HCT116 (cell line): Measurements from ENCODE around the gene MRPS16. TPM values are rescaled to one million over a fixed set of nuclear protein-coding genes. Genes with fewer than 3 reads are reported as not detected.

Experiments
- ATAC-seq: fragments of 200-7000 bp; cut with Tn5 transposase; 2 replicates; pipeline ENCODE4 v1.9.1; 2020; ENCODE audit warnings: mild to moderate bottlenecking, moderate library complexity
- BruUV-seq: library from RNA; stranded (reverse); fragments of 400-500 nt; replicated peaks from 2 replicates; lab custom pipeline; 2021; lab: Mats Ljungman, UMichigan
- CTCF ChIA-PET: fragments of 300-600 bp; sonication (Branson Sonifier 250); formaldehyde crosslinking; loops from one replicate; lab custom pipeline; 2021; ENCODE audit warnings: antibody characterized with exemption; lab: Charles Lee
- POLR2A ChIA-PET: fragments of 300-600, 350-600 bp; sonication (Branson Sonifier 250); formaldehyde crosslinking; loops from one replicate; lab custom pipeline; 2021; ENCODE audit warnings: antibody characterized with exemption; lab: Charles Lee
- RAD21 ChIA-PET, 2 experiments: fragments of 300-600 bp; sonication (Branson Sonifier 250); formaldehyde crosslinking; loops; one replicate each; lab custom pipeline; 2023; ENCODE audit warnings: low total read pairs in 2 of 2; ENCODE audit not compliant: uncharacterized antibody in 2 of 2, unreplicated experiment in 2 of 2, low non-redundant PET in 1 of 2; lab: Charles Lee
- DNase-seq: peaks from one replicate; pipeline ENCODE4 v3.0.0-alpha.2; 2010; ENCODE audit warnings: low read depth, low spot score
- H2AFZ ChIP-seq: fragments of 200-600 bp; shearing (Covaris generic), sonication (generic); 2 replicates; pipeline ENCODE4 v1.6.1; 2017; ENCODE audit warnings: low read depth, mixed run types, mixed read lengths, antibody characterized with exemption, low read length; ENCODE audit not compliant: poor library complexity, severe bottlenecking
- H3K27ac ChIP-seq: 2 replicates; pipeline ENCODE4 v1.5.1; 2012; ENCODE audit warnings: low read depth, low read length
- H3K27me3 ChIP-seq: fragments of 200-600 bp; sonication (generic); 2 replicates; pipeline ENCODE4 v1.6.1; 2016; ENCODE audit warnings: mixed run types, low read length, mixed read lengths; ENCODE audit not compliant: insufficient read depth
- H3K36me3 ChIP-seq, 2 experiments: fragments of 200-500 bp in 1 of 2; fragments of 200-600 bp in 1 of 2; sonication (Bioruptor generic) in 1 of 2; sonication (generic) in 1 of 2; 2 replicates each; pipeline versions ENCODE4 v1.5.1 to v1.6.1; 2014 to 2016; ENCODE audit warnings: low read length in 2 of 2, inconsistent platforms in 1 of 2, mixed read lengths in 1 of 2, mixed run types in 1 of 2; ENCODE audit not compliant: insufficient read depth in 2 of 2, control insufficient read depth in 1 of 2
- H3K4me1 ChIP-seq, 2 experiments: fragments of 200-600 bp in 1 of 2; sonication (generic) in 1 of 2; 2 replicates each; pipeline versions ENCODE4 v1.5.1 to v1.6.1; 2012 to 2017; ENCODE audit warnings: low read length in 2 of 2, inconsistent platforms in 1 of 2, mild to moderate bottlenecking in 1 of 2, mixed read lengths in 1 of 2, mixed run types in 1 of 2, moderate library complexity in 1 of 2; ENCODE audit not compliant: insufficient read depth in 2 of 2, control insufficient read depth in 1 of 2
- H3K4me2 ChIP-seq: fragments of 200-600 bp; sonication (generic); 2 replicates; pipeline ENCODE4 v1.6.1; 2017; ENCODE audit warnings: mixed run types, low read length, mixed read lengths
- H3K4me3 ChIP-seq, 2 experiments: fragments of 200-600 bp in 1 of 2; sonication (generic) in 1 of 2; replicated peaks in 1 of 2; 2 replicates each; pipeline ENCODE4 v1.5.1; 2011 to 2016; ENCODE audit warnings: low read length in 2 of 2, control low read depth in 1 of 2, low read depth in 1 of 2, mild to moderate bottlenecking in 1 of 2, mixed read lengths in 1 of 2, mixed run types in 1 of 2
- H3K79me2 ChIP-seq: fragments of 200-600 bp; sonication (generic); 2 replicates; pipeline ENCODE4 v1.6.1; 2017; ENCODE audit warnings: mild to moderate bottlenecking, mixed run types, low read length, moderate library complexity, mixed read lengths; ENCODE audit not compliant: insufficient read depth
- H3K9ac ChIP-seq: fragments of 200-600 bp; sonication (generic); 2 replicates; pipeline ENCODE4 v1.6.1; 2016; ENCODE audit warnings: low read length, mixed read lengths
- H3K9me2 ChIP-seq: fragments of 200-600 bp; sonication (generic), shearing (Covaris generic); 2 replicates; pipeline ENCODE4 v1.6.1; 2017; ENCODE audit warnings: mixed run types, mild to moderate bottlenecking, moderate library complexity; ENCODE audit not compliant: insufficient read depth
- H3K9me3 ChIP-seq, 2 experiments: fragments of 200-500 bp in 1 of 2; fragments of 200-600 bp in 1 of 2; sonication (Bioruptor generic) in 1 of 2; sonication (generic) in 1 of 2; 2 replicates each; pipeline ENCODE4 v1.6.1; 2014 to 2017; ENCODE audit warnings: low read length in 2 of 2, mixed read lengths in 2 of 2, inconsistent platforms in 1 of 2, low read depth in 1 of 2, mild to moderate bottlenecking in 1 of 2, mixed run types in 1 of 2, moderate library complexity in 1 of 2; ENCODE audit not compliant: control insufficient read depth in 1 of 2, insufficient read depth in 1 of 2
- H4K20me1 ChIP-seq: fragments of 200-600 bp; sonication (generic), shearing (Covaris generic); 2 replicates; pipeline ENCODE4 v1.6.1; 2017; ENCODE audit warnings: mixed run types, mild to moderate bottlenecking, moderate library complexity; ENCODE audit not compliant: insufficient read depth
- CEBPB ChIP-seq: IDR thresholded peaks from 2 replicates; pipeline ENCODE4 v1.6.1; 2012; ENCODE audit warnings: low read depth
- ELF1 ChIP-seq: IDR thresholded peaks from 2 replicates; pipeline ENCODE4 v1.6.1; 2012; ENCODE audit warnings: low read depth, borderline replicate concordance
- EZH2 ChIP-seq: fragments of 200-600 bp; sonication (generic); IDR thresholded peaks from 2 replicates; pipeline ENCODE4 v1.6.1; 2017; ENCODE audit warnings: antibody characterized with exemption, mixed run types
- EZH2phosphoT487 ChIP-seq: fragments of 200-600 bp; IDR thresholded peaks from 2 replicates; pipeline ENCODE4 v1.6.1; 2018; ENCODE audit warnings: antibody characterized with exemption, borderline replicate concordance
- FOSL1 ChIP-seq: IDR thresholded peaks from 2 replicates; pipeline ENCODE4 v1.6.1; 2012; ENCODE audit warnings: low read depth
- POLR2A ChIP-seq: IDR thresholded peaks from 2 replicates; pipeline ENCODE4 v1.7.0; 2011; ENCODE audit warnings: borderline replicate concordance; ENCODE audit not compliant: insufficient read depth, insufficient read length; ENCODE audit errors: extremely low read depth
- SP1 ChIP-seq: IDR thresholded peaks from 2 replicates; pipeline ENCODE4 v1.6.1; 2012; ENCODE audit warnings: low read depth
- ZFX ChIP-seq: fragments of 450-650 bp; IDR thresholded peaks from 2 replicates; pipeline ENCODE4 v1.6.1; 2017
- intact Hi-C: fragments of 100-400 bp; cut with micrococcal nuclease; formaldehyde crosslinking; loops from 2 replicates; pipeline ENCODE4 v1.10.0; 2022
- total RNA-seq: library from RNA; stranded (reverse); gene quantifications from one replicate; pipeline ENCODE4 v1.2.1, GENCODE V29; 2021; ENCODE audit not compliant: unreplicated experiment
- TF ChIP-seq, protein P1 (sequence below): IDR thresholded peaks from 2 replicates; pipeline ENCODE4 v1.6.1; 2012

Gene MRPS16
- total RNA-seq, 1 experiment from 2014 or later: 122 TPM

DNA sequence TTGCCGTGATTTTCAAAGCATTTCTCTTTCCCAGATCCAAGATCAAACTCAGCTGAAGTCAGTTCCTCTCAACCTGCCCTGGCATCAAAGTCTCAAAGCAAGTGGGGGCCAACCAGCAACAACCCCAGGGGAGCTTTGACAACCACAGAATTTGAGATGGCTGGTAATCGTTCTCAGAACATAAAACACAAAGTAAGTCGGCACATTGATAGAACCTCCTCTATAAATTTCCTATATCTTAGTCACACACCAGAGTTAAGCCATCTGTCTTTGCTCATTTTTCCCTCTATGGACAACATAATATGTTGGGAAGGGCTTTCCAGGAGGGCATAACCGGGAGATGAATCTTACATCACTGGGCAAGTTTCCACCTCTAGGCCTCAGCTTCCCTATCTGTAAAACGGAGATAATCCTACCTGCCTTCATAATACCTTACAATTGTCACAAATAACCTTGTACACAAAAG is 4.2 kb downstream of the MRPS16 start:
- DNase-seq (no peak), ATAC-seq (no peak)
- H3K9me3 ChIP-seq: no peaks in the 10 kb centered on the region
- peaks cover 87% of the 10 kb centered on the region for H3K79me2 ChIP-seq
- H2AFZ ChIP-seq: no peak overlapping the region
- CTCF ChIA-PET: interaction anchor here (1.6 kb wide), 1 partner anchor 14 kb away, joined by 4 read pairs; no protein-coding TSS in a partner anchor
- BruUV-seq: no TSS peak
- H3K27ac ChIP-seq: peak overlapping the region; percentile 92
- peaks cover 3% of the 10 kb centered on the region; the same call in 1 of the 2 replicates for H4K20me1 ChIP-seq
- POLR2A ChIA-PET: interaction anchor here (2.0 to 2.6 kb wide), 3 partner anchors 15 to 247 kb away, joined by 5 to 14 read pairs (median 12); partner anchors contain the start of gene PPP3CB
- peak overlapping the region; percentile 85 for H3K9ac ChIP-seq
- RAD21 ChIA-PET: no interaction called here
- H3K4me2 ChIP-seq: peak overlapping the region; percentile 84
- intact Hi-C loops: loop anchor here (5.0 kb wide), 2 partner anchors 379 to 394 kb away; partner anchors contain the start of gene MYOZ1
- peak overlapping the region in 1 of 2 experiments; percentile 67; a peak in 3 of 4 replicates for H3K4me3 ChIP-seq
- no peaks in the 10 kb centered on the region for H3K27me3 ChIP-seq
- TF ChIP-seq, protein P1, sequence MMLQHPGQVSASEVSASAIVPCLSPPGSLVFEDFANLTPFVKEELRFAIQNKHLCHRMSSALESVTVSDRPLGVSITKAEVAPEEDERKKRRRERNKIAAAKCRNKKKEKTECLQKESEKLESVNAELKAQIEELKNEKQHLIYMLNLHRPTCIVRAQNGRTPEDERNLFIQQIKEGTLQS: no peak
- TF ChIP-seq CEBPB: no peak
- TF ChIP-seq ELF1: no peak
- TF ChIP-seq ZFX: no peak
- TF ChIP-seq EZH2: no peak
- TF ChIP-seq EZH2phosphoT487: no peak
- no peak for TF ChIP-seq POLR2A
- peaks cover 19 to 40% of the 10 kb centered on the region in 2 experiments for H3K4me1 ChIP-seq
- H3K36me3 ChIP-seq: peaks cover 24 to 41% of the 10 kb centered on the region in 2 experiments
- no peaks in the 10 kb centered on the region for H3K9me2 ChIP-seq

DNA sequence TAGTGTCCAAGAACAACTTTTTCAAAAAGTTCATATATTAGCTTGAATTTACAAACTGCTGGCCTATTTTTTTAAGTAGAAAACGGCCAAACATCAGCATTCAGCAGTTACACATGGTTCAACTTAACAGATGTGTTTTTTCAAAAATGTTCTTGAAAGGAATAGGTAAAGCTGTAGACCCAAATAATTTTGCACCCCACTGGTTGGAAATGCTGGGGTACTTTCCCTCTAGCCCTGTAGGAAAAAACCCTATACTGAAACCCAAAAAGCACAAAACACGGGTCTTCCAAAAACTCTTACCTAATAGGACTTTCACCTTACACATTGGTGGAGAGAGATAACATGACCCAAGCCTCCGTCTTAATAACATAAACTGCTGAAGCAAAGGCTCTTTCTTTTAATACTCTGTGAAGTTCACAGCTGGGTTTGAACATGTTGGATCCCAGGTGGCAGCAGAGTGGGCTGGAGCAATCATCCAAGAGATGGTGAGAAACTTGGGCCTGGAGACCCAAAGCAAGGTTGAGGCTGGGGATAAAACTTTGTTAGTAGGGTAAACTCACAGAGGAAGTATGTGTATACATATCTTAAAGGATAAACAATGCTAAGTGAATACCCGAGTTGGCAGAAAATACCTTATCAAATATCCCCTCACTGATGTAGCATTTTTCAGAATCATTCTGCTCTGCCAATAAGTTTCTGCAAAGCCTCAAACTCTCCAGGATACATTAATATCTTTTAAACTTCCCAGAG is 4.8 kb downstream of the MRPS16 start:
- no peaks in the 10 kb centered on the region for H3K9me2 ChIP-seq
- DNase-seq (no peak), ATAC-seq (no peak)
- H3K9ac ChIP-seq: peak overlapping the region; percentile 85
- POLR2A ChIA-PET: interaction anchor here (0.5 to 2.6 kb wide), 15 partner anchors 10 to 916 kb away, joined by 3 to 14 read pairs (median 3); partner anchors contain the start of gene PPP3CB
- no peaks in the 10 kb centered on the region for H3K9me3 ChIP-seq
- intact Hi-C loops: loop anchor here (2.0 to 5.0 kb wide), 3 partner anchors 165 to 395 kb away; partner anchors contain the start of gene MYOZ1
- CTCF ChIA-PET: interaction anchor here (1.4 to 1.6 kb wide), 2 partner anchors 15 to 16 kb away, joined by 4 to 5 read pairs; no protein-coding TSS in a partner anchor
- RAD21 ChIA-PET: no interaction called here
- peaks cover 19 to 38% of the 10 kb centered on the region in 2 experiments for H3K4me1 ChIP-seq
- TSS peak; percentile 96 for BruUV-seq
- H3K4me2 ChIP-seq: peak overlapping the region; percentile 84
- H4K20me1 ChIP-seq: peaks cover 3% of the 10 kb centered on the region; the same call in 1 of the 2 replicates
- H3K27ac ChIP-seq: peak overlapping the region; percentile 92
- no peaks in the 10 kb centered on the region for H3K27me3 ChIP-seq
- H3K4me3 ChIP-seq: peak overlapping the region; percentile 67 to 86
- no peak for TF ChIP-seq SP1
- 0 out of 2 replicates have a peak, but pooled peaks have one; percentile 29 for TF ChIP-seq FOSL1
- no peak overlapping the region for H2AFZ ChIP-seq
- H3K36me3 ChIP-seq: peaks cover 25 to 47% of the 10 kb centered on the region in 2 experiments
- peaks cover 87% of the 10 kb centered on the region for H3K79me2 ChIP-seq
